ENCODE data around the gene GCC1.

GCC1 gene

GRCh38 chr7:127586346-127586745, 950 bp upstream of the GCC1 start:
- Histone ChIP-seq H2AK5ac (ENCODE audit: low read length, severe bottlenecking) (no peak overlapping the region), H2BK120ac (ENCODE audit: low read depth, low read length) (no peak overlapping the region), H3K36me3 (ENCODE audit: control insufficient read depth in 1 of 2, insufficient read depth in 2 of 2, low read depth in 1 of 2, low read length in 2 of 2) (peaks cover 25 to 42% of the 10 kb centered on the region in 2 experiments), H3K27me3 (ENCODE audit: control insufficient read depth in 1 of 2, insufficient read depth in 1 of 2, low read length in 2 of 2) (no peaks in the 10 kb centered on the region), H3K4me3 (ENCODE audit: insufficient read depth in 1 of 2, low read depth in 1 of 2, low read length in 2 of 2) (no peak overlapping the region), H2BK12ac (ENCODE audit: low read length in 2 of 2) (no peak overlapping the region), H2AFZ (ENCODE audit: low read depth, low read length) (no peak overlapping the region), H4K91ac (ENCODE audit: low read length) (no peak overlapping the region), H3K9ac (ENCODE audit: low read length) (no peak overlapping the region), H3K4me2 (ENCODE audit: low read length, poor library complexity, severe bottlenecking) (no peak overlapping the region), H3K27ac (ENCODE audit: low read length, poor library complexity, severe bottlenecking) (no peak overlapping the region), H3K4me1 (ENCODE audit: control insufficient read depth, insufficient read depth, low read depth, low read length) (peaks cover 38% of the 10 kb centered on the region), H2BK15ac (ENCODE audit: low read depth, poor library complexity, severe bottlenecking) (no peak overlapping the region), H3K14ac (ENCODE audit: low read length in 2 of 2) (no peak overlapping the region), H2BK5ac (ENCODE audit: low read depth, low read length, poor library complexity, severe bottlenecking) (no peak overlapping the region), H3K4ac (ENCODE audit: low read depth in 1 of 2, low read length in 2 of 2) (no peak overlapping the region), H3K9me3 (ENCODE audit: control insufficient read depth, low read length) (no peaks in the 10 kb centered on the region), H3K23ac (ENCODE audit: low read length in 2 of 2) (no peak overlapping the region), H4K8ac (ENCODE audit: low read length) (no peak overlapping the region), H3K79me1 (replicated peaks; ENCODE audit: low read length, poor library complexity, severe bottlenecking) (peaks cover 44% of the 10 kb centered on the region), H3K18ac (ENCODE audit: low read depth in 1 of 2, low read length in 2 of 2) (no peak overlapping the region)
- no peak for DNase-seq
- WGBS, result 86% methylated on average over 2 of the region's 2 CpGs

DNA sequence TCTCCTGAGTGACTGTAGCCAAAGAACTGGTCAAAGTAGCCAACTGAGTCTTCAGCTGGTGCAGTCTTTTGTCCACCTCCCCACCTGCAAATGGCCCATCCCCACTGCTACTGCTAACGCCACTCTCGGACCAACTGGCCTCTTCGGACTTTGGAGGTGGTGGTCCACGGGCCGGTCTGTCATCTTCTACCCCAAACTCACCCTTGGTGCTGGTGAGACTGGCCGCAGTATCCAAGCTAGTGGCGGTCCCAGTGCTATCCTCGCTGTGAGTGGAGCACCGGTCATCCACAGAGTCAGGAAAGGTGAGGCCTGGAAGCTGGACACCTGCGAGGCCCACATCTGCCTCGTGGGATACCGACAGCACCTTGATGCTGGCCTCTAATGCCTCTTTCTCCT, 750 bp downstream of the GCC1 start:
- Histone ChIP-seq H4K91ac (ENCODE audit: low read length) (no peak overlapping the region), H2BK12ac (ENCODE audit: low read length in 2 of 2) (no peak overlapping the region), H3K9ac (ENCODE audit: low read length) (peak overlapping the region; percentile 95), H3K4me3 (ENCODE audit: insufficient read depth in 1 of 2, low read depth in 1 of 2, low read length in 2 of 2) (peak overlapping the region; percentile 81 to 95), H4K8ac (ENCODE audit: low read length) (no peak overlapping the region), H3K27me3 (ENCODE audit: control insufficient read depth in 1 of 2, insufficient read depth in 1 of 2, low read length in 2 of 2) (no peaks in the 10 kb centered on the region), H3K79me1 (replicated peaks; ENCODE audit: low read length, poor library complexity, severe bottlenecking) (peaks cover 41% of the 10 kb centered on the region), H3K14ac (ENCODE audit: low read length in 2 of 2) (peak overlapping the region in 1 of 2 experiments; percentile 2), H2BK15ac (ENCODE audit: low read depth, poor library complexity, severe bottlenecking) (no peak overlapping the region), H3K23ac (ENCODE audit: low read length in 2 of 2) (no peak overlapping the region), H2BK5ac (ENCODE audit: low read depth, low read length, poor library complexity, severe bottlenecking) (no peak overlapping the region), H2AFZ (ENCODE audit: low read depth, low read length) (peak overlapping the region; percentile 87), H3K9me3 (ENCODE audit: control insufficient read depth, low read length) (no peaks in the 10 kb centered on the region), H3K4me1 (ENCODE audit: control insufficient read depth, insufficient read depth, low read depth, low read length) (peaks cover 38% of the 10 kb centered on the region), H3K4ac (ENCODE audit: low read depth in 1 of 2, low read length in 2 of 2) (peak overlapping the region in 1 of 2 experiments; percentile 19), H2BK120ac (ENCODE audit: low read depth, low read length) (no peak overlapping the region), H3K18ac (ENCODE audit: low read depth in 1 of 2, low read length in 2 of 2) (no peak overlapping the region), H2AK5ac (ENCODE audit: low read length, severe bottlenecking) (no peak overlapping the region), H3K36me3 (ENCODE audit: control insufficient read depth in 1 of 2, insufficient read depth in 2 of 2, low read depth in 1 of 2, low read length in 2 of 2) (peaks cover 15 to 45% of the 10 kb centered on the region in 2 experiments), H3K27ac (ENCODE audit: low read length, poor library complexity, severe bottlenecking) (no peak overlapping the region), H3K4me2 (ENCODE audit: low read length, poor library complexity, severe bottlenecking) (peak overlapping the region; percentile 67)
- DNase-seq, result no peak
- WGBS, result 67% methylated on average over 12 of the region's 12 CpGs

DNA sequence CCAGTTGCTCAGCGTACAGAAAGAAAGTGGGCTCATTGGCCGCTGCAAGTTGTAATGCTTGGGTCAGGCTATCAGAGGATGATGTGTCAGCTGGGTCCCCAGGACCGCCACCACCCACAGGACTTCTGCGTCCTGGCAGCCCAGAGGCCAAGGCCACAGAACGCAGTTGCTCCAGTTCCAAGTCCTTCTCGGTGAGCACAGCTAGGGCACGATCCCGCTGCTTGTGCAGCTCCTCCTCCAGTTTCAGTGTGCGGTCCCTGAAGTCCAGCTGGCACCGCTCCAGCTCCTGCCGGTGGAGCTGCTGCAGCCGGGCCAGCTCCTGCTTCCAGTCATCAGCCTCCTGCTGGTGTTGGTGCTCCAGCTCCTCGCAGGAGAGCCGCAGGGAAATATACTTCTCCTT, 3.0 kb downstream of the GCC1 start:
- Histone ChIP-seq H2BK15ac (ENCODE audit: low read depth, poor library complexity, severe bottlenecking) (no peak overlapping the region), H3K4me3 (ENCODE audit: insufficient read depth in 1 of 2, low read depth in 1 of 2, low read length in 2 of 2) (peak overlapping the region in 1 of 2 experiments; percentile 31), H3K4ac (ENCODE audit: low read depth in 1 of 2, low read length in 2 of 2) (no peak overlapping the region), H2BK12ac (ENCODE audit: low read length in 2 of 2) (no peak overlapping the region), H3K9me3 (ENCODE audit: control insufficient read depth, low read length) (no peaks in the 10 kb centered on the region), H3K18ac (ENCODE audit: low read depth in 1 of 2, low read length in 2 of 2) (no peak overlapping the region), H2BK120ac (ENCODE audit: low read depth, low read length) (no peak overlapping the region), H4K91ac (ENCODE audit: low read length) (no peak overlapping the region), H3K36me3 (ENCODE audit: control insufficient read depth in 1 of 2, insufficient read depth in 2 of 2, low read depth in 1 of 2, low read length in 2 of 2) (peaks cover 18 to 52% of the 10 kb centered on the region in 2 experiments), H3K4me2 (ENCODE audit: low read length, poor library complexity, severe bottlenecking) (no peak overlapping the region), H3K27ac (ENCODE audit: low read length, poor library complexity, severe bottlenecking) (no peak overlapping the region), H3K27me3 (ENCODE audit: control insufficient read depth in 1 of 2, insufficient read depth in 1 of 2, low read length in 2 of 2) (no peaks in the 10 kb centered on the region), H4K8ac (ENCODE audit: low read length) (no peak overlapping the region), H2AFZ (ENCODE audit: low read depth, low read length) (no peak overlapping the region), H3K14ac (ENCODE audit: low read length in 2 of 2) (no peak overlapping the region), H3K79me1 (replicated peaks; ENCODE audit: low read length, poor library complexity, severe bottlenecking) (peaks cover 33% of the 10 kb centered on the region), H2BK5ac (ENCODE audit: low read depth, low read length, poor library complexity, severe bottlenecking) (no peak overlapping the region), H3K9ac (ENCODE audit: low read length) (no peak overlapping the region), H2AK5ac (ENCODE audit: low read length, severe bottlenecking) (no peak overlapping the region), H3K4me1 (ENCODE audit: control insufficient read depth, insufficient read depth, low read depth, low read length) (peaks cover 28% of the 10 kb centered on the region), H3K23ac (ENCODE audit: low read length in 2 of 2) (no peak overlapping the region)
- no peak for DNase-seq
- 92% methylated on average over 14 of the region's 14 CpGs for WGBS

GRCh38 chr7:127581716-127582115, 3.7 kb downstream of the GCC1 start:
- H3K4me2 ChIP-seq (ENCODE audit: low read length, poor library complexity, severe bottlenecking), result no peak overlapping the region
- no peak overlapping the region for H2BK12ac ChIP-seq (ENCODE audit: low read length in 2 of 2)
- no peak overlapping the region for H3K18ac ChIP-seq (ENCODE audit: low read depth in 1 of 2, low read length in 2 of 2)
- no peak overlapping the region for H3K4ac ChIP-seq (ENCODE audit: low read depth in 1 of 2, low read length in 2 of 2)
- H4K8ac ChIP-seq (ENCODE audit: low read length), result no peak overlapping the region
- H2BK15ac ChIP-seq (ENCODE audit: low read depth, poor library complexity, severe bottlenecking), result no peak overlapping the region
- H3K4me3 ChIP-seq (ENCODE audit: insufficient read depth in 1 of 2, low read depth in 1 of 2, low read length in 2 of 2), result peak overlapping the region in 1 of 2 experiments; percentile 31
- peaks cover 35% of the 10 kb centered on the region for H3K79me1 ChIP-seq (replicated peaks; ENCODE audit: low read length, poor library complexity, severe bottlenecking)
- H3K27me3 ChIP-seq (ENCODE audit: control insufficient read depth in 1 of 2, insufficient read depth in 1 of 2, low read length in 2 of 2), result no peaks in the 10 kb centered on the region
- no peak overlapping the region for H2AK5ac ChIP-seq (ENCODE audit: low read length, severe bottlenecking)
- H2BK5ac ChIP-seq (ENCODE audit: low read depth, low read length, poor library complexity, severe bottlenecking), result no peak overlapping the region
- peaks cover 18 to 52% of the 10 kb centered on the region in 2 experiments for H3K36me3 ChIP-seq (ENCODE audit: control insufficient read depth in 1 of 2, insufficient read depth in 2 of 2, low read depth in 1 of 2, low read length in 2 of 2)
- DNase-seq, result peak; percentile 16
- H4K91ac ChIP-seq (ENCODE audit: low read length), result no peak overlapping the region
- no peak overlapping the region for H3K9ac ChIP-seq (ENCODE audit: low read length)
- 90% methylated on average over 1 of the region's 1 CpG for WGBS
- no peak overlapping the region for H3K14ac ChIP-seq (ENCODE audit: low read length in 2 of 2)
- no peak overlapping the region for H3K27ac ChIP-seq (ENCODE audit: low read length, poor library complexity, severe bottlenecking)
- H2BK120ac ChIP-seq (ENCODE audit: low read depth, low read length), result no peak overlapping the region
- no peaks in the 10 kb centered on the region for H3K9me3 ChIP-seq (ENCODE audit: control insufficient read depth, low read length)
- no peak overlapping the region for H3K23ac ChIP-seq (ENCODE audit: low read length in 2 of 2)
- peaks cover 28% of the 10 kb centered on the region for H3K4me1 ChIP-seq (ENCODE audit: control insufficient read depth, insufficient read depth, low read depth, low read length)
- H2AFZ ChIP-seq (ENCODE audit: low read depth, low read length), result no peak overlapping the region

Measured in mesenchymal stem cell (in vitro differentiated cells and primary cell).